Measurements from ENCODE around the gene CPLX4.

Gene CPLX4

GRCh38 chr18:59318460-59319050 lies at the start of gene CPLX4:
CPLX4 (minus strand) TSS chr18:59318649; CDS start chr18:59318462, 187 bp downstream.
- DNase-seq = no peak

- no peak for DNase-seq
Measured at GRCh38 chr18:59360381-59360780, 41.9 kb upstream of the CPLX4 start.

- no peak for DNase-seq
Measured at GRCh38 chr18:59359576-59359952, 41.1 kb upstream of the CPLX4 start.

- peak; percentile 81 to 88 for DNase-seq
Measured at GRCh38 chr18:59358712-59359575, 40.5 kb upstream of the CPLX4 start, which contains the start of gene LMAN1. LMAN1 (minus strand) TSS chr18:59359265; CDS start chr18:59359244, 21 bp downstream.

- no peak for DNase-seq
Measured at GRCh38 chr18:59358414-59358711, 39.9 kb upstream of the CPLX4 start.

GRCh38 chr18:59357928-59358327 lies 39.5 kb upstream of the CPLX4 start:
- DNase-seq = no peak

- no peak for DNase-seq
Measured at GRCh38 chr18:59354731-59355130, 36.3 kb upstream of the CPLX4 start.

GRCh38 chr18:59353079-59353680 lies 34.7 kb upstream of the CPLX4 start:
- DNase-seq = no peak

GRCh38 chr18:59352250-59352855 lies 33.9 kb upstream of the CPLX4 start:
- no peak for DNase-seq

- no peak for DNase-seq
Measured at GRCh38 chr18:59345556-59345955, 27.1 kb upstream of the CPLX4 start.

GRCh38 chr18:59344996-59345395 lies 26.5 kb upstream of the CPLX4 start:
- DNase-seq = no peak

GRCh38 chr18:59343926-59344325 lies 25.5 kb upstream of the CPLX4 start:
- DNase-seq = no peak

- DNase-seq = no peak
Measured at GRCh38 chr18:59340817-59341216, 22.4 kb upstream of the CPLX4 start.

GRCh38 chr18:59340312-59340711 lies 21.9 kb upstream of the CPLX4 start:
- no peak for DNase-seq

GRCh38 chr18:59332986-59333385 lies 14.5 kb upstream of the CPLX4 start:
- DNase-seq = no peak

- no peak for DNase-seq
Measured at GRCh38 chr18:59328683-59329082, 10.2 kb upstream of the CPLX4 start.

- DNase-seq = no peak
Measured at GRCh38 chr18:59325965-59326364, 7.5 kb upstream of the CPLX4 start.

- no peak for DNase-seq
Measured at GRCh38 chr18:59324623-59324971, 6.1 kb upstream of the CPLX4 start.

- DNase-seq = no peak
Measured at GRCh38 chr18:59323931-59324622, 5.6 kb upstream of the CPLX4 start.

- no peak for DNase-seq
Measured at GRCh38 chr18:59311631-59312030, 6.8 kb downstream of the CPLX4 start.

GRCh38 chr18:59308938-59309260 lies 9.6 kb downstream of the CPLX4 start:
- DNase-seq = no peak

- DNase-seq = peak in 1 of 2 experiments; percentile 25
Measured at GRCh38 chr18:59308248-59308937, 10.1 kb downstream of the CPLX4 start.

GRCh38 chr18:59306640-59307039 lies 11.8 kb downstream of the CPLX4 start:
- no peak for DNase-seq
